GM19238 (cell line): ENCODE results near the gene MND1.

Experiments used
- DNase-seq: peaks from one replicate; pipeline ENCODE4 v3.0.0; 2011; ENCODE audit warnings: low spot score; ENCODE audit not compliant: insufficient read length

MND1 gene

GRCh38 chr4:153344131-153345011 lies at the start of gene MND1:
TSS of gene MND1 (plus strand) at chr4:153344688. CDS start at chr4:153344738, 50 bp downstream.
- peak; percentile 74 for DNase-seq

- no peak for DNase-seq
These were observed 49.2 kb upstream of the MND1 start for GRCh38 chr4:153295131-153295755.

- no peak for DNase-seq
These were observed 48.3 kb upstream of the MND1 start for GRCh38 chr4:153296040-153296823.

GRCh38 chr4:153297116-153297515 lies 47.4 kb upstream of the MND1 start:
- no peak for DNase-seq

- no peak for DNase-seq
These were observed 33.7 kb upstream of the MND1 start for GRCh38 chr4:153310793-153311192.

- DNase-seq = no peak
These were observed 29.6 kb upstream of the MND1 start for GRCh38 chr4:153314915-153315314.

- peak; percentile 42 for DNase-seq
These were observed 25.7 kb upstream of the MND1 start for GRCh38 chr4:153318696-153319320.

GRCh38 chr4:153322791-153323190 lies 21.7 kb upstream of the MND1 start:
- DNase-seq = no peak

- no peak for DNase-seq
These were observed 20.4 kb upstream of the MND1 start for GRCh38 chr4:153324046-153324445.

GRCh38 chr4:153325558-153325957 lies 18.9 kb upstream of the MND1 start:
- no peak for DNase-seq

- DNase-seq = no peak
These were observed 18.0 kb upstream of the MND1 start for GRCh38 chr4:153326513-153326912.

- DNase-seq = no peak
These were observed 17.2 kb upstream of the MND1 start for GRCh38 chr4:153327247-153327646.

GRCh38 chr4:153332936-153333335 lies 11.6 kb upstream of the MND1 start:
- no peak for DNase-seq

GRCh38 chr4:153333874-153334273 lies 10.6 kb upstream of the MND1 start:
- DNase-seq = no peak

GRCh38 chr4:153335665-153336064 lies 8.8 kb upstream of the MND1 start:
- no peak for DNase-seq

GRCh38 chr4:153337686-153338085 lies 6.8 kb upstream of the MND1 start:
- no peak for DNase-seq

GRCh38 chr4:153341575-153342090 lies 2.9 kb upstream of the MND1 start:
- no peak for DNase-seq

- DNase-seq = no peak
These were observed 1.5 kb upstream of the MND1 start for GRCh38 chr4:153342751-153343552.

GRCh38 chr4:153345012-153345981 lies 809 bp downstream of the MND1 start:
- no peak for DNase-seq
